GM21447 (cell line): ENCODE data around the gene NTM.

ENCODE experiments used
- ATAC-seq: cut with Tn5 transposase; IDR thresholded peaks from one replicate; pipeline ENCODE4 v1.9.1; 2021; ENCODE audit not compliant: unreplicated experiment

The NTM gene

GRCh38 chr11:131760091-131761061 is 390.0 kb downstream of the NTM start:
- no peak for ATAC-seq

GRCh38 chr11:131762346-131763110 is 392.1 kb downstream of the NTM start:
- ATAC-seq: no peak

- no peak for ATAC-seq
These were observed 392.9 kb downstream of the NTM start for GRCh38 chr11:131763193-131763890.

GRCh38 chr11:131764126-131764525 is 393.7 kb downstream of the NTM start:
- ATAC-seq: no peak

- no peak for ATAC-seq
These were observed 394.2 kb downstream of the NTM start for GRCh38 chr11:131764649-131765048.

GRCh38 chr11:131766637-131767036 is 396.2 kb downstream of the NTM start:
- no peak for ATAC-seq

- ATAC-seq: no peak
These were observed 397.0 kb downstream of the NTM start for GRCh38 chr11:131767421-131767820.

DNA sequence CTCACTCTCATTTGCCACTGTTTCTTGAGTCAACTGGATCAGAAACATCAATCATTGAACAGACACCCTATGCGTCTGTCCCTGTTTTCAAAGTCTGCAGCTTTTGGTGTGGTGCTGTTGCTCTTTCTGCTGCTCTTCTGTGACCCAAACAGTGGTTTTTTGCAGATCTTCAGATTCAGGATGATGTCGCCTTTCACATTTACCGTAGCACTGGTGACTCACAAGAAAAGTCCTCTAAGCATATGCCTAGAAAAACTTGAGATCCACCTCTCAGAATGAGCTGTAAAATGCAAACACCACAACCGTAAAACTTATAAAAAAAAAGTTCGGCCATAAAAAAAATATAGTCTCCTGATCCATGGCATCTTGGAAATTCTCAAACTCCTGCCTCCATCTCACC is 400.4 kb downstream of the NTM start:
- no peak for ATAC-seq

- no peak for ATAC-seq
These were observed 401.1 kb downstream of the NTM start for GRCh38 chr11:131771471-131771870.

GRCh38 chr11:131773626-131774025 is 403.2 kb downstream of the NTM start:
- ATAC-seq: no peak

- ATAC-seq: no peak
These were observed 405.8 kb downstream of the NTM start for GRCh38 chr11:131776211-131776610.

GRCh38 chr11:131785801-131786200 is 415.4 kb downstream of the NTM start:
- no peak for ATAC-seq

GRCh38 chr11:131787119-131787518 is 416.7 kb downstream of the NTM start:
- ATAC-seq: no peak

DNA sequence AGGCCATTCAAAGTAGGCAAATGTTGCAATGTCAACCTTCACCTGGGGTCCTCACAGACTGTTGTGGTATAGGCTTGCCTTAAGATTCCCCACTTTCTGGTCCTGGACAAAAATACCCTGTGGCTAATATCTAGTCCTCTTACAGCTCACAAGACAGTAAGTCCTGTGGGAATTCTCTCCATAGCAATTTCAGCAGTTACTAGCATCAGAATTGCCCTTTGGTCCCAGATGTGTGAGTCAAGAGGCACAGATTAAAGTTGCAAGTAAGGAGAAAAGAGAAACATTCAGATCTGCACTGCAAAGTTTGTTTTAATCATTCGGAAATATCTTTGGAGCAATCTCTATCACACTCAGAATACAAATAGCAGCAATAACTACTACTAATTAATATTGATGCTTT is 420.2 kb downstream of the NTM start:
- no peak for ATAC-seq

DNA sequence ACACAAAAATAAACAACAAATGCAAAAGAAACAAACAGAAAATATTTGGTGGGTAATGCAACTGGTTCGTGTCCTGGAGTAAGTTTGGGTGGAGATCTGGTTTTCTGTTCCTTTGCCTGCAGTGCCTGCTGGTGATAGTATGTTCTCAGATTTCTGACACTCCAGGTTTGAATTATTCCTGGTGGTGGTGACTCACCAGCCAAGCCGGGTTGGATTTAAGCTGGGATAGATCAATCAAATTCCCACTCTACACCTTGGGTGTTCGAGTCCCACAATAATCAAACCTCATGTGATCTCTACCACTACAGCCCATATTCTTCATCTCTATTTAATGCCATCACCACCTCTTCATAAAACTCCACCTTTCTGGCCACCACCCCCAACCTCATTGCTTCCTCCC is 421.8 kb downstream of the NTM start:
- no peak for ATAC-seq

DNA sequence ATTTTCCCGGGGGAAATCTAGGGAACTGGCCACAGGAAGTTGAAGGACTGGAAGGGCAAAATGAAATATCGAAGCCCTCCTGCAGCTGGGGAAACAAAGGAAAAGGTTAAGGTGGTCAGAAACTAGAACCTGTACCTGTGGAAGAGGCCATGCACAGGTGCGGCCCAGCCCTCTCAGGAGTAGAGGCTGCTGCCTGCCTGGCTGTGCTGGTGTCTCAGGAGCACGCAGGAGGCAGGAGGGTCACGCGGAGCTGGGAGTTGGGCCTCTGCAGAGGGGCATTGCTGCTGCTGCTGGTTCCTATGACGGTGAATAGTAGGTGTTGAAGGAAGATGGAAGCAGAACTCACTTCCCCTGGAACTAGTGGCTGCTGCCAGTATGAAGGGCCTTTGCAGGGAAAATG is 425.7 kb downstream of the NTM start:
- no peak for ATAC-seq

DNA sequence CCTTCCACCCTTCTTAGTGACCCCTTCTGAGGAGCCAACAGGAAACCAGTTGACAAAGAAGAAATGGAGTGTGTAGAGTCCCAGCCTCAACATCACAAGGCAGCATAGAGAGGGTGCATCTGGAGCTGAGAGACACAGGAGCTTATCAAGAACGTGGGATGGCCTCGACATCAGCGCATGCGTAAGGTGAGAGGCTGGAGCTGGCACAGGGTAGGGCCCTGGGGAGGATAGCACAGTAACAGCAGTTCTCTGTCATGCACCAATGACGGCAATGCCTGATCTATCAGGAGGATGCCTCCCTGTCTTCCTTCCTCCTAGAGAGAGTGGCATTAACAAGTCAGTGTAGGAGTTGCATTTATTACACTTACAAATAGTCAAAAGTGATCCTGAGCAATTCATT is 426.1 kb downstream of the NTM start:
- no peak for ATAC-seq

GRCh38 chr11:131800452-131800851 is 430.0 kb downstream of the NTM start:
- ATAC-seq: no peak

GRCh38 chr11:131802440-131803115 is 432.2 kb downstream of the NTM start:
- ATAC-seq: no peak

DNA sequence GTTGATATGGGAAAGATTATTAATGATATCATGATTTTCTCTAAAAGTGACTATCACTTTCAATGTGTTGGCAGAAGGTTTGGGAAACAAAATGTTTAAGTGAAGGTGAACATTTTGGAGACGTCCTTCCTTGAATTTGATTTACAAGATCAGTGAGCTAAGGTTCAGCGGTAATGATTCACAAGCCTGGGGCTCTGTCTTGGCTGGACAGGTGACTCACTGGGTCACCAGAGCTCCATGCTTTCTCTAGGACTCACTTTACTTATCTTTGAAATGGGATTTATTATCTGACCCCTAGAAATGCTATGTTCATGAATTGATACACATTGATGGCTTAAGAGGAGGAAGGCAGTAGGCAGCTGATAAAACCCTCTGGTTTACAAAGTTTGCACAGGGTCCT is 437.5 kb downstream of the NTM start:
- ATAC-seq: no peak

DNA sequence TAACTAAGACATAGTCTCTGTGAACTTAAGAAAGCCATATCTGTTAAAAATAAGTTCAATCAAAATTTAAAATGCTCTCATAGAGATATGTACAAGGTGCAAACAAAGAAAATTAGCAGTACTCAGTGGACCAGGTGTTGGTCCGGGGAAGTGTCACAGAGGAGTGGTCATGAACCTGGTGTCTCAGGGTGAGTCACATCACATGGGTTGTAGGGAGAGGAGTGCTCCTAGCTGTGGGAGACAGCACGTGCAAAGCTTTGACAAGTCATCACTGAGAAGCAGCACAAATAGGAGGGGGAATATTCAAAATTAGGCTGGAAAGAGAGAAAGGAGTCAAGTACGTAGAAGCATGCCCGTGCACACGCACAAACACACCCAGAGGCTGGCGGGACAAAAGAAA is 438.1 kb downstream of the NTM start:
- ATAC-seq: no peak
